Neuron (in vitro differentiated cells): ENCODE measurements around the gene MYO1E.

ENCODE experiments used
- H2AFZ ChIP-seq: one replicate; pipeline ENCODE4 v1.6.1; 2013; ENCODE audit warnings: low read depth, mild to moderate bottlenecking, inconsistent platforms, low read length, moderate library complexity
- H3K27me3 ChIP-seq: one replicate; pipeline ENCODE4 v1.6.1; 2013; ENCODE audit warnings: low read length; ENCODE audit not compliant: insufficient read depth
- H3K36me3 ChIP-seq: one replicate; pipeline ENCODE4 v1.6.1; 2013; ENCODE audit warnings: low read length; ENCODE audit not compliant: insufficient read depth
- H3K4me1 ChIP-seq: one replicate; pipeline ENCODE4 v1.6.1; 2013; ENCODE audit warnings: low read length; ENCODE audit not compliant: insufficient read depth
- H3K4me3 ChIP-seq: 2 replicates; pipeline ENCODE4 v1.5.1; 2013; ENCODE audit warnings: mild to moderate bottlenecking, low read length, moderate library complexity
- H3K9me3 ChIP-seq: one replicate; pipeline ENCODE4 v1.6.1; 2013; ENCODE audit warnings: low read length

Gene MYO1E

DNA sequence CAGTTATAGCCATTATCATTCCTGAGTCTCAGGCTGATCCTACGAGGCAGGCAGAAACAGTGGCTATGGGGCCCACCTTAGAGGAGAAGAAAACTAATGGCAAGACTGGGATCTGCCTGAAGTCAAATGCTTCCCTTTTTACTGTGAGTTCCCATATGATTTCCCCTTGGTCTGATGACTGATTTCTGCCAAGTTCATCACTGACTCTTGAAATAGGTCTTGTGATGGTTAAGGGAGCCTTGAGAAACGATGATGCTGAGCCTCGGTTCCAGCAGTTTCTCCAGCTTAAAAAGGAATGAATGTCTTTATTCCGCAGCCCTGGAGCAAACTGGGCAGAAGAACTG lies 195.4 kb downstream of the MYO1E start:
- Histone ChIP-seq H3K36me3 (no peaks in the 10 kb centered on the region), H3K27me3 (no peaks in the 10 kb centered on the region), H3K4me3 (no peak overlapping the region), H3K4me1 (no peaks in the 10 kb centered on the region), H2AFZ (no peak overlapping the region), H3K9me3 (peaks cover 5% of the 10 kb centered on the region)

DNA sequence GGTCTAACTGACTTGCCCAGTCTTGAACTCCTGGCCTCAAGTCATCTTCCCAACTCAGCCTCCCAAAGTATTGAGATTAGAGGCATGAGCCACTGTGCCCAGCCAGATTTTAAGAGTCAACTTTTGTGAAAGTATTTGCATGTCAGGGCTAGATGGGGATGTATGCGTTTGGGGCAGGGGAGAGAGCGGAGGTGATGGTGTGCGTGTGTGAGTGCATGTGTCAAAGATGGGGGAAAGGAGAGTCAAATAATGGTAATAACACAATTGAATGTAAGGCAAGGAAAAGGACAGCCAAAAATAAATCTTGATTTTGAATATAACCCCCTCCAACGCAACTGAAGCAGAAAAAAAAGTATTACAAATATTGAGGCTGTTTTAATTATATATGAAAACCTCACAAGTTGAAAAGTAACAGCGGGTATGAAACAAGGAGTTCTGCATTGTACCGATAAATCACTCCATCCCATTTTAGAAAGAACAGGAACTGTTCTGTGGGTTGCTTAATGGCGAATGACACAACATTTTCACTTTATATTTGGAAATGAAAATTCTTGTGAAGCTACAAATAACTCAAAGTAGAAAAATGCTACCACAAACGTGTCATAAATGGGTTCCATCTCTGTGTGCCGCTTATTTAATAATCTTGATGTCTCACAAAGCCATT lies 195.9 kb downstream of the MYO1E start:
- peaks cover 3% of the 10 kb centered on the region for H3K9me3 ChIP-seq
- no peaks in the 10 kb centered on the region for H3K36me3 ChIP-seq
- H2AFZ ChIP-seq, result no peak overlapping the region
- H3K27me3 ChIP-seq, result no peaks in the 10 kb centered on the region
- no peak overlapping the region for H3K4me3 ChIP-seq
- H3K4me1 ChIP-seq, result no peaks in the 10 kb centered on the region

DNA sequence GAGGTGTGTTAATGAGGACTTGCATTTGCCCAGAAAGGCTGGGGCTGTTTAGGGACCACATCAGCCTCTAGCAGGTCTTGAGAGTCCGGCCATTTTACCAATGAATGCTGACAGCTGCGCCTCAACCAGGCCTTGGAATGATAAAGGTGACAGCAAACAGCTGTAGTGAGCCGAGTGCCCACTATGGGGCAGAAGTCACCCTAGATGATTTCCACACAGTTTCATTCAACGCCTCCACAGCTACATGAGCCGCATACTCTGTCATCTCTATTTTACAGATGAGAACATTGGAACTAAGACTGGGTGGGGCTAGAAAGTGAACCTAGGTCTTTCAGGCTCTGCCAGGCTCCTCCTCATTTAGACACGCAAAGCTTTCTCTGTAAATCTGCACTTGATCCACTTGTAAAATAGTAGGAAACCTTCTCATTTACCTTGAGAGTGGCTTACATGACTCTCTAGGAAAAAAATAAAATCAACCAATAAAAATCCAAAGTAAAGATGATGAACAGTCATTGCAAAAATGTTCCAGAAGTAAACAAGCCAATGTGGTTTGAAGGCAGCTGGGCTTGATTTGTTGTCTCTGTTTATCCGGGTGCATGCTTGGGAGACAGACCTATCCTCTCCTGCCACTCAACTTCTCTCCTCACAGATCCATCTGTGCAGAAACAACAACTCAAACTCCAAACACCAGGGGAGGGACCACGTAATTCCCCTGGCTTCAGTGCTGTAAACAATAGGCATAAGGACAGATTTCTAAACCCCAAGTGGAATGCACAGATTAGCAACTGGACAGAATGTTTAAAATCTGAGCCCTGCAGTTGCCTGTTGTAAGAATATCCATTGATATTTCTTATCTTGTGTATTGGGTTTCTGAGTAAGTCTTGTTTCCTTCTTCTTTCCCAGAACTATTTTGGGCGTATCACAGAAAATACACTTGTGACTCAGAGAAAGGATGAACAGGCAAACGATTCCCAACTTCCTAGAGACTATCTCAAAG lies 197.5 kb downstream of the MYO1E start:
- Histone ChIP-seq H3K27me3 (no peaks in the 10 kb centered on the region), H3K4me1 (no peaks in the 10 kb centered on the region), H2AFZ (no peak overlapping the region), H3K4me3 (no peak overlapping the region), H3K36me3 (peaks cover 4% of the 10 kb centered on the region), H3K9me3 (no peaks in the 10 kb centered on the region)

DNA sequence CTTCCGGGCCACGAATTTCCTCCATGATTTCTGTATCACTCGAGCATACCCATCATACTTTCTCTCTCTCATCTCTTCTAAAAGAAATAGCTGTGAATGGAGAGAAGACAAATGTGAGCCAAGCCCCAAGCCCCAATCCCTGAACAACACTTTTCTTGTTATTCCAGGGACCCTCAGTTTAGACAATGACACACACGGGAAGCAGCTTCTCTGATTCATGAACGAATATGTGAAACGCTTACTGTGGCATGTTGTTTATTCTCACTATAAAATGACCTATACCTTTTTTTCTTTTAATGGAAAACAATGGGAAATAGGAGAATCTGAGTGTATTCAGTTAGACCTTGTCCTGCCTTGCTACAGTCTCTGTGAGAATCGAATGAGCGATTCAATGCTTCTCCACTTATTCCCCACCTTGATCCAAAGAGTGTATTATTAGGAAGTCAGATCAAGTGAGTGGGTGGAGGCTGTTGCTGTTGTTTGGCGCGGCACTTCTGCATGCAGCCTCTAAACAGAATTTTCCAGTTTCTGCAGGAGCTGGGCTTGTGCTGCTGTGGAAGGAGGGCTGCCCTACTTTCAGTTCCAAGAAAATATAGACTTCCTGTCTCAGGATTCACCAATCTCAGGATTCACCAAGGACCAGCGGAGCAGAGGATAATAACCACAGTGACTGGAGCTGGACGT lies 198.4 kb downstream of the MYO1E start:
- Histone ChIP-seq H3K9me3 (no peaks in the 10 kb centered on the region), H3K4me3 (no peak overlapping the region), H3K27me3 (no peaks in the 10 kb centered on the region), H2AFZ (no peak overlapping the region), H3K4me1 (no peaks in the 10 kb centered on the region), H3K36me3 (peaks cover 4% of the 10 kb centered on the region)

DNA sequence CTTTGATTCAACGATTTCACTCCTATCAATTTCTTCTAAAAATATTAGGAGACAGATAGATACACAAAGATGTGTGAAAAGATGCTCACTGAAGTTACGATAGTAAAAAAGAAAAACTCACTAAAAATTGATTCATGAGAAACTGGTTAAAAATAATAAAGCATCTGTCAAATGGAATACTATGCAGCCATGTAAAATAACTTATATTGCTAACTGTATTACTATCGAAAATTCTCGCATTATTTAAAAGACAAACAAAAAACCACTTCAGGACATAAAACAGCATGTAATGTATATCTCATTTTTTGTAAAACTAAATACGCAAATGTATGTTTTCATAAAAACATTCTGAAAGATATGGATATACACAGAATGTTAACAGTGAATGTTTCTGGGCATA lies 199.5 kb downstream of the MYO1E start:
- Histone ChIP-seq H3K4me1 (no peaks in the 10 kb centered on the region), H2AFZ (no peak overlapping the region), H3K27me3 (no peaks in the 10 kb centered on the region), H3K36me3 (peaks cover 4% of the 10 kb centered on the region), H3K4me3 (no peak overlapping the region), H3K9me3 (no peaks in the 10 kb centered on the region)

DNA sequence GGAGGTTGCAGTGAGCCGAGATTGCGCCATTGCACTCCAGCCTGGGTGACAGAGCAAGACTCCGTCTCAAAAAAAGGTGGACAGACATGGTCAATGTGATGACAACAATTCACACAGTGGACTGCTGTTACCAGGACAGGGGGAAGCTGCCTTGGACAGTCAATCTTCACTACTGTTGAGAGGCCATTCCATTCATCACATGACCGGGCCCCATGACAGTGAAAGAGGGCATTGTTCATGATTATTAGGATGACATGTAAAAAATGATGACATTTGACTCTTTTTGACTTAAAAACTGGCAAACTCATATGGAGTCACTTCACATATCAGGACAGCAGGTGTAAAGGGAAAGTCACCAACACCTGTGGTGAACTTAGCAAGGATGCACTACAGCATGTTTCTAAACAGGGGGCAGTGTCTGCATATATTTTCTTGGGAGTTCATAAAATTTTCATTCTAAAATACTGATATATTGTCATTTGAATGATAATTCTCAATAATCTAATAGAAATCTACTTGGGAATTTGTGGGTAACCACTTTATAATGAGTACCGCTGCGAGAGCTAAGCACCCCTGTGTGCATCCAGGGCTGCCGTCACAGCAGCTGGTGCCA lies 200.3 kb downstream of the MYO1E start:
- H3K9me3 ChIP-seq, result no peaks in the 10 kb centered on the region
- no peaks in the 10 kb centered on the region for H3K27me3 ChIP-seq
- H3K4me1 ChIP-seq, result no peaks in the 10 kb centered on the region
- H3K4me3 ChIP-seq, result no peak overlapping the region
- H3K36me3 ChIP-seq, result peaks cover 4% of the 10 kb centered on the region
- H2AFZ ChIP-seq, result no peak overlapping the region

DNA sequence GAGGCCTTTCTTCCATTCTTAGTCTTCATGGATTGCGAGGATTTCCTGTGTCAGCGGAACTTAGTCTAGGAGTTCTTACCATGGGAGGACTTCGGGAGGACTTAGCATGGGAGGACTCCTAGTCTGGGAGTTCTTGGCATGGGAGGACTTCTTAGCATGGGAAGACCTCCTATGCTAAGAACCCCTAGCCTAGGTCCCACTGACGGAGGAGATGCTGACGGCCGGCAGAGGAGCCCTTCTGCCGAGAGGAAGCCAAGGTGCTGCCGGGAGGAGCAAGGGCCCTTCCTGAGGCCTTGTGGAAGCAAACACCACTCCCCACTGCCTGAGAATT lies 201.6 kb downstream of the MYO1E start:
- Histone ChIP-seq H3K9me3 (no peaks in the 10 kb centered on the region), H2AFZ (no peak overlapping the region), H3K27me3 (no peaks in the 10 kb centered on the region), H3K36me3 (peaks cover 4% of the 10 kb centered on the region), H3K4me1 (no peaks in the 10 kb centered on the region), H3K4me3 (no peak overlapping the region)

DNA sequence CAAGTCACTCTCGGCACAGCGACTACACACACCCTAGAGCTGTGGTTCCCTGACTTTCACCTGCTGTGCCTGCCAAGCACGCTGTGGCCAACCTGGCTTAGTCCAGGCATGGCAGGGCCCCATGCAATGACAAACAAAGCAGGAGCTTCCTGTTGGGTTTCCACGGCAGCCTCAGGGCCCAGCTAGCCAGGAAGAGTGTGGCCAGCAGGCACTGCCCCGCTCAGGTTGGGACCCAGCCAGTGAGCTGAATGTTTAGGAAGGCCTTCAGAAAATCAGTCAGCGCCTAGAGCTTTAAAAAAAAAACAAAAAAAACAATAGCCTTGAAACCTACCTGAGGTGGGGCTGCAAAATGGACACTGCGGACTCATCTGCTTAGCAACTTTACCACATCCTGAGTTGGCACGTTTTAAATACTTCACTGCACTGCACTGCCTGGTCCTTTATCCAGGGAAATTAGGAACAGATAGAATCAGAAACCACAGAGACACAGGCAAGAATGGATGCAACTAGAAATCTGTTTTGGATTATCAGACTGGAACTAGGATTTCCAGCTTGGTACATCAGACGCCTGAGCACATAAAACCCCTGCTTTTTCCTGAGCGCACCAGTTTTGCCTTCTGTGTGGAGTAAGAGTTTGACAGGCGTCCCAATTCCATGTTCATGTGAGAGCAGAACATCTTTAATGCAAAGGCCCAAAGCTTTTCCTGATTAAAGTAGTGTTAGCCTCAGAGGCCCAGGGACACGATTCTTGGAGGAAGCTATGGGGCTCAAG lies 202.2 kb downstream of the MYO1E start:
- H3K4me1 ChIP-seq, result no peaks in the 10 kb centered on the region
- no peak overlapping the region for H2AFZ ChIP-seq
- H3K27me3 ChIP-seq, result no peaks in the 10 kb centered on the region
- H3K9me3 ChIP-seq, result no peaks in the 10 kb centered on the region
- peaks cover 4% of the 10 kb centered on the region for H3K36me3 ChIP-seq
- no peak overlapping the region for H3K4me3 ChIP-seq

DNA sequence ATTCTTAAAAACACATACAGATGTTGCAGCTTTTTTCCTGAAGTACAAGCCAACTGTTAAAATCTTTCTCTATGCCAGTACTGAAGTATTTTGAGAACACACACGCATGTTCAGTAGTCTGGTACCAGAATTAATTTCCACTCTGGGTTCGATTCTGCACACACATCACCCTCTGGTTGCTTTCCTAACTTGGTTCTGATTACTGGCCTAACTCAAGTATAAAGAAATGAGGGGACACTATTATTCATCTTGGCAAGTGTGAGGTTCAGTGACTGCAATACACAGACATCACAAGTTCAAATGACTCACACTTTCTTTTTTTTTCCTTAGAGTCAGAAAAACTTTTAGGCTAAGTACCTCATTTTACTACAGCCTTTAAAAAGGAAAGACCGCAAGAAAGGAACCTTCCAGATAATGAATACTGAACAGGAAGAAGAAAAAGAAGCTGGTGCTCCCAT lies 203.4 kb downstream of the MYO1E start:
- H3K9me3 ChIP-seq, result peaks cover 2% of the 10 kb centered on the region
- no peaks in the 10 kb centered on the region for H3K4me1 ChIP-seq
- no peak overlapping the region for H3K4me3 ChIP-seq
- peaks cover 4% of the 10 kb centered on the region for H3K36me3 ChIP-seq
- H3K27me3 ChIP-seq, result no peaks in the 10 kb centered on the region
- H2AFZ ChIP-seq, result no peak overlapping the region

DNA sequence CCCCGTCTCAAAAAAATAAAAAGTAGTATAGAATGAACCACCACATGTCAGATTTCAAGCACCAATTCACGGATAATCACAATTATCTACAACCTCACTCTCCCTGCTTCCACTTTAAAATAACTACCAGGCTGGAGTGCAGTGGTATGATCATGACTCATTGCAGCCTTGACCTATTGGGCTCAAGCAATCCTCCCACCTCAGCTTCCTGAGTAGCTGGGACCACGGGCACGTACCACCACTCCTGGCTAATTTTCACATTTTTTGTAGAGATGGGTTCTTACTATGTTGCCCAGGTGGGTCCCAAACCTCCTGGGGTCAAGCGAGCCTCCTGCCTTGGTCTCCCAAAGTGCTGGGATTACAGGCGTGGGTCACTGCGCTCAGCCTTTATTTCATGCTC lies 204.1 kb downstream of the MYO1E start:
- H2AFZ ChIP-seq, result no peak overlapping the region
- H3K27me3 ChIP-seq, result no peaks in the 10 kb centered on the region
- peaks cover 4% of the 10 kb centered on the region for H3K36me3 ChIP-seq
- H3K4me1 ChIP-seq, result no peaks in the 10 kb centered on the region
- peaks cover 2% of the 10 kb centered on the region for H3K9me3 ChIP-seq
- no peak overlapping the region for H3K4me3 ChIP-seq

DNA sequence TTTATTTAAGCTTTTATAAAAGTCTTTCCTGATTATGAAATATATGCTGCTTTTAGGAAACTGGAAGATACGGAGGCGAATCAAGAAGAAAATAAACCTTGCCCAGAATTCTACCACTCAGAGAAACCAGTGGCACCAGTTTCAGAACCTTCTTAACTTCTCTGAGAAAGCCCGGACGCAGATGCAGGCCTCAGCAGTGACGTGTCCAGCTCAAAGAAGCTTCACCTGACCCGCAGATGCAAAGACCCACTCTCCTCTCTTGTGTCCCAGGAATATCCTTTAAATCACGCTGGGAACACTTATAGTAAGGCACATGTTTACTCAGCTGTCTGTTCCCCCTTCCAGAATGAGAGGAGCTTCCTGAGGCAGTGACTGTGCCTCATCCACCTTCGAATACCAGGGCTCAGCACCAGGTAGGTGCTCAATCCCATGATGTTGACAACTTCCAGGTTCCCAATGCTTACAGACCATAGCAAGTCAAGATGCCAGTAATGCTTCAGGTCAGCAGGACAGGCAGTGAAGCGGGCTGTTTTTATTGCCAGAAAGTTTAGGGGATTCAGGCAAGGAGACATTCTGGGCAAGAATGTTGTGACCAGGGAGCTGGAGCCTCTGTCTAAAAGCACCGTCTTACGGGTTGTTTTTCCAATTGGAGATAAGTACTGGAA lies 205.9 kb downstream of the MYO1E start:
- Histone ChIP-seq H3K4me3 (no peak overlapping the region), H2AFZ (no peak overlapping the region), H3K4me1 (no peaks in the 10 kb centered on the region), H3K27me3 (no peaks in the 10 kb centered on the region), H3K36me3 (peaks cover 5% of the 10 kb centered on the region), H3K9me3 (peaks cover 2% of the 10 kb centered on the region)

DNA sequence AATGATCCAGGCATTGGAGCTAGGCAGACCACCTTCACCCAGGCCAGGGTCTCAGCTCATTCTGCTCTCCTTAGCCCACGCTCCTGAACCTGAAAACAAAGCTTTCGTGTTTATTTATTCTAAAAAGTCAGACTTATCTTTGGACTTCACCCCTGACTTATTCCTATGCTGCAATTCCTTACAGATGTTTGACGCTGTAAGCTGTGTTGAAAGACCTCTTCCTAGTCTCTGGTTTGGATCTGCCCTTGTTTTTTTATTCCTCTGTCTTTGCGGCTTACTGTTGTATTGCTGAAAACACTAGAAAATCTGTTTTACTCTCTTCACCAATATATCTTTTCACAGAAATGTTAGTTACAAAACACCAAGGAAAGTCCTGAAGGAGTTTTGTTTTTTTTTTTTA lies 206.5 kb downstream of the MYO1E start:
- H3K36me3 ChIP-seq, result peaks cover 7% of the 10 kb centered on the region
- H3K27me3 ChIP-seq, result no peaks in the 10 kb centered on the region
- no peaks in the 10 kb centered on the region for H3K4me1 ChIP-seq
- peaks cover 2% of the 10 kb centered on the region for H3K9me3 ChIP-seq
- no peak overlapping the region for H3K4me3 ChIP-seq
- no peak overlapping the region for H2AFZ ChIP-seq
